HCT116 (cell line): Measurements from ENCODE around the gene TPSD1. TPM values are rescaled to one million over a fixed set of nuclear protein-coding genes. Genes with fewer than 3 reads are reported as not detected.

Experiments used
- ATAC-seq: fragments of 200-7000 bp; cut with Tn5 transposase; 2 replicates; pipeline ENCODE4 v1.9.1; 2020; ENCODE audit warnings: mild to moderate bottlenecking, moderate library complexity
- BruUV-seq: library from RNA; stranded (reverse); fragments of 400-500 nt; replicated peaks from 2 replicates; lab custom pipeline; 2021; lab: Mats Ljungman, UMichigan
- CTCF ChIA-PET: fragments of 300-600 bp; sonication (Branson Sonifier 250); formaldehyde crosslinking; loops from one replicate; lab custom pipeline; 2021; ENCODE audit warnings: antibody characterized with exemption; lab: Charles Lee
- POLR2A ChIA-PET: fragments of 300-600, 350-600 bp; sonication (Branson Sonifier 250); formaldehyde crosslinking; loops from one replicate; lab custom pipeline; 2021; ENCODE audit warnings: antibody characterized with exemption; lab: Charles Lee
- RAD21 ChIA-PET, 2 experiments: fragments of 300-600 bp; sonication (Branson Sonifier 250); formaldehyde crosslinking; loops; one replicate each; lab custom pipeline; 2023; ENCODE audit warnings: low total read pairs in 2 of 2; ENCODE audit not compliant: uncharacterized antibody in 2 of 2, unreplicated experiment in 2 of 2, low non-redundant PET in 1 of 2; lab: Charles Lee
- DNase-seq: peaks from one replicate; pipeline ENCODE4 v3.0.0-alpha.2; 2010; ENCODE audit warnings: low read depth, low spot score
- H2AFZ ChIP-seq: fragments of 200-600 bp; shearing (Covaris generic), sonication (generic); 2 replicates; pipeline ENCODE4 v1.6.1; 2017; ENCODE audit warnings: low read depth, mixed run types, mixed read lengths, antibody characterized with exemption, low read length; ENCODE audit not compliant: poor library complexity, severe bottlenecking
- H3K27ac ChIP-seq: 2 replicates; pipeline ENCODE4 v1.5.1; 2012; ENCODE audit warnings: low read depth, low read length
- H3K27me3 ChIP-seq: fragments of 200-600 bp; sonication (generic); 2 replicates; pipeline ENCODE4 v1.6.1; 2016; ENCODE audit warnings: mixed run types, low read length, mixed read lengths; ENCODE audit not compliant: insufficient read depth
- H3K36me3 ChIP-seq, 2 experiments: fragments of 200-500 bp in 1 of 2; fragments of 200-600 bp in 1 of 2; sonication (Bioruptor generic) in 1 of 2; sonication (generic) in 1 of 2; 2 replicates each; pipeline versions ENCODE4 v1.5.1 to v1.6.1; 2014 to 2016; ENCODE audit warnings: low read length in 2 of 2, inconsistent platforms in 1 of 2, mixed read lengths in 1 of 2, mixed run types in 1 of 2; ENCODE audit not compliant: insufficient read depth in 2 of 2, control insufficient read depth in 1 of 2
- H3K4me1 ChIP-seq, 2 experiments: fragments of 200-600 bp in 1 of 2; sonication (generic) in 1 of 2; 2 replicates each; pipeline versions ENCODE4 v1.5.1 to v1.6.1; 2012 to 2017; ENCODE audit warnings: low read length in 2 of 2, inconsistent platforms in 1 of 2, mild to moderate bottlenecking in 1 of 2, mixed read lengths in 1 of 2, mixed run types in 1 of 2, moderate library complexity in 1 of 2; ENCODE audit not compliant: insufficient read depth in 2 of 2, control insufficient read depth in 1 of 2
- H3K4me2 ChIP-seq: fragments of 200-600 bp; sonication (generic); 2 replicates; pipeline ENCODE4 v1.6.1; 2017; ENCODE audit warnings: mixed run types, low read length, mixed read lengths
- H3K4me3 ChIP-seq, 2 experiments: fragments of 200-600 bp in 1 of 2; sonication (generic) in 1 of 2; replicated peaks in 1 of 2; 2 replicates each; pipeline ENCODE4 v1.5.1; 2011 to 2016; ENCODE audit warnings: low read length in 2 of 2, control low read depth in 1 of 2, low read depth in 1 of 2, mild to moderate bottlenecking in 1 of 2, mixed read lengths in 1 of 2, mixed run types in 1 of 2
- H3K79me2 ChIP-seq: fragments of 200-600 bp; sonication (generic); 2 replicates; pipeline ENCODE4 v1.6.1; 2017; ENCODE audit warnings: mild to moderate bottlenecking, mixed run types, low read length, moderate library complexity, mixed read lengths; ENCODE audit not compliant: insufficient read depth
- H3K9ac ChIP-seq: fragments of 200-600 bp; sonication (generic); 2 replicates; pipeline ENCODE4 v1.6.1; 2016; ENCODE audit warnings: low read length, mixed read lengths
- H3K9me2 ChIP-seq: fragments of 200-600 bp; sonication (generic), shearing (Covaris generic); 2 replicates; pipeline ENCODE4 v1.6.1; 2017; ENCODE audit warnings: mixed run types, mild to moderate bottlenecking, moderate library complexity; ENCODE audit not compliant: insufficient read depth
- H3K9me3 ChIP-seq, 2 experiments: fragments of 200-500 bp in 1 of 2; fragments of 200-600 bp in 1 of 2; sonication (Bioruptor generic) in 1 of 2; sonication (generic) in 1 of 2; 2 replicates each; pipeline ENCODE4 v1.6.1; 2014 to 2017; ENCODE audit warnings: low read length in 2 of 2, mixed read lengths in 2 of 2, inconsistent platforms in 1 of 2, low read depth in 1 of 2, mild to moderate bottlenecking in 1 of 2, mixed run types in 1 of 2, moderate library complexity in 1 of 2; ENCODE audit not compliant: control insufficient read depth in 1 of 2, insufficient read depth in 1 of 2
- H4K20me1 ChIP-seq: fragments of 200-600 bp; sonication (generic), shearing (Covaris generic); 2 replicates; pipeline ENCODE4 v1.6.1; 2017; ENCODE audit warnings: mixed run types, mild to moderate bottlenecking, moderate library complexity; ENCODE audit not compliant: insufficient read depth
- CBX3 ChIP-seq: IDR thresholded peaks from 2 replicates; pipeline ENCODE4 v1.6.1; 2012; ENCODE audit warnings: low read depth
- EGR1 ChIP-seq: IDR thresholded peaks from 2 replicates; pipeline ENCODE4 v1.6.1; 2012; ENCODE audit warnings: low read depth
- EZH2phosphoT487 ChIP-seq: fragments of 200-600 bp; IDR thresholded peaks from 2 replicates; pipeline ENCODE4 v1.6.1; 2018; ENCODE audit warnings: antibody characterized with exemption, borderline replicate concordance
- FOSL1 ChIP-seq: IDR thresholded peaks from 2 replicates; pipeline ENCODE4 v1.6.1; 2012; ENCODE audit warnings: low read depth
- POLR2AphosphoS5 ChIP-seq: IDR thresholded peaks from 2 replicates; pipeline ENCODE4 v1.6.1; 2011; ENCODE audit warnings: mild to moderate bottlenecking, low read depth, low read length, moderate library complexity
- RAD21 ChIP-seq: IDR thresholded peaks from 2 replicates; pipeline ENCODE4 v1.6.1; 2012; ENCODE audit warnings: low read depth, mild to moderate bottlenecking
- SIN3A ChIP-seq: IDR thresholded peaks from 2 replicates; pipeline ENCODE4 v1.6.1; 2012; ENCODE audit warnings: low read depth
- SP1 ChIP-seq: IDR thresholded peaks from 2 replicates; pipeline ENCODE4 v1.6.1; 2012; ENCODE audit warnings: low read depth
- SRF ChIP-seq: IDR thresholded peaks from 2 replicates; pipeline ENCODE4 v1.6.1; 2012; ENCODE audit warnings: low read depth
- ZFX ChIP-seq: fragments of 450-650 bp; IDR thresholded peaks from 2 replicates; pipeline ENCODE4 v1.6.1; 2017
- intact Hi-C: fragments of 100-400 bp; cut with micrococcal nuclease; formaldehyde crosslinking; loops from 2 replicates; pipeline ENCODE4 v1.10.0; 2022
- total RNA-seq: library from RNA; stranded (reverse); gene quantifications from one replicate; pipeline ENCODE4 v1.2.1, GENCODE V29; 2021; ENCODE audit not compliant: unreplicated experiment
- TF ChIP-seq, protein P1 (sequence below): IDR thresholded peaks from 2 replicates; pipeline ENCODE4 v1.6.1; 2012; ENCODE audit warnings: low read depth

TPSD1 gene
- total RNA-seq, 1 experiment from 2014 or later: not detected

DNA sequence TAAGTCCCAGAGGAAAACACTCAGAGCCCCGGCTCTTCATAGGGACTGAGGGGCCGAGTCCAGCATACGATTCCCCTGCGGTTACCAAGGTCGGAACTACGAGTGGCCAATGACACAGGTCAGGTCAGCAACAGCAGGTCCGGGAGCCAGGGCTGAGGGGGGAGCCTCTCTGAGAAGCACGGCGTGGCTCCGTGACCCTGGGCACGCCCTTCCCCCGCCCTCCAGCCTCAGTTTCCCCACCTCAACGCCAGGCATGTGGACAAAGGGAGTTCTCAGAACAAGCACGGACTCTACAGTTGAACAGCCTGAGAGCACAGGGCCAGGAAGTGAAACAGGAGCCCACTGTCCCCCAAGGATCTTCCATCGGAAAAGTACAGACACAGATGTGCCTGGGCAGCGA, 25.6 kb downstream of the TPSD1 start:
- ATAC-seq (no peak), DNase-seq (no peak)
- no peaks in the 10 kb centered on the region for H3K9me2 ChIP-seq
- H3K9ac ChIP-seq: no peak overlapping the region
- H3K9me3 ChIP-seq: no peaks in the 10 kb centered on the region
- H4K20me1 ChIP-seq: no peaks in the 10 kb centered on the region
- H3K27me3 ChIP-seq: no peaks in the 10 kb centered on the region
- CTCF ChIA-PET: no interaction called here
- no peaks in the 10 kb centered on the region for H3K79me2 ChIP-seq
- no peak overlapping the region for H3K4me2 ChIP-seq
- H3K36me3 ChIP-seq: no peaks in the 10 kb centered on the region
- RAD21 ChIA-PET: no interaction called here
- intact Hi-C loops: no loop called here
- H3K27ac ChIP-seq: no peak overlapping the region
- POLR2A ChIA-PET: no interaction called here
- H2AFZ ChIP-seq: no peak overlapping the region
- BruUV-seq: no TSS peak
- peaks cover 0 to 10% of the 10 kb centered on the region in 2 experiments; a peak in 1 of 4 replicates for H3K4me1 ChIP-seq
- no peak overlapping the region for H3K4me3 ChIP-seq
- no peak for TF ChIP-seq ZFX
- TF ChIP-seq EGR1: no peak
- no peak for TF ChIP-seq SIN3A
- no peak for TF ChIP-seq SRF
- no peak for TF ChIP-seq RAD21
- no peak for TF ChIP-seq POLR2AphosphoS5
- TF ChIP-seq FOSL1: no peak
- TF ChIP-seq SP1: no peak
- TF ChIP-seq, protein P1, sequence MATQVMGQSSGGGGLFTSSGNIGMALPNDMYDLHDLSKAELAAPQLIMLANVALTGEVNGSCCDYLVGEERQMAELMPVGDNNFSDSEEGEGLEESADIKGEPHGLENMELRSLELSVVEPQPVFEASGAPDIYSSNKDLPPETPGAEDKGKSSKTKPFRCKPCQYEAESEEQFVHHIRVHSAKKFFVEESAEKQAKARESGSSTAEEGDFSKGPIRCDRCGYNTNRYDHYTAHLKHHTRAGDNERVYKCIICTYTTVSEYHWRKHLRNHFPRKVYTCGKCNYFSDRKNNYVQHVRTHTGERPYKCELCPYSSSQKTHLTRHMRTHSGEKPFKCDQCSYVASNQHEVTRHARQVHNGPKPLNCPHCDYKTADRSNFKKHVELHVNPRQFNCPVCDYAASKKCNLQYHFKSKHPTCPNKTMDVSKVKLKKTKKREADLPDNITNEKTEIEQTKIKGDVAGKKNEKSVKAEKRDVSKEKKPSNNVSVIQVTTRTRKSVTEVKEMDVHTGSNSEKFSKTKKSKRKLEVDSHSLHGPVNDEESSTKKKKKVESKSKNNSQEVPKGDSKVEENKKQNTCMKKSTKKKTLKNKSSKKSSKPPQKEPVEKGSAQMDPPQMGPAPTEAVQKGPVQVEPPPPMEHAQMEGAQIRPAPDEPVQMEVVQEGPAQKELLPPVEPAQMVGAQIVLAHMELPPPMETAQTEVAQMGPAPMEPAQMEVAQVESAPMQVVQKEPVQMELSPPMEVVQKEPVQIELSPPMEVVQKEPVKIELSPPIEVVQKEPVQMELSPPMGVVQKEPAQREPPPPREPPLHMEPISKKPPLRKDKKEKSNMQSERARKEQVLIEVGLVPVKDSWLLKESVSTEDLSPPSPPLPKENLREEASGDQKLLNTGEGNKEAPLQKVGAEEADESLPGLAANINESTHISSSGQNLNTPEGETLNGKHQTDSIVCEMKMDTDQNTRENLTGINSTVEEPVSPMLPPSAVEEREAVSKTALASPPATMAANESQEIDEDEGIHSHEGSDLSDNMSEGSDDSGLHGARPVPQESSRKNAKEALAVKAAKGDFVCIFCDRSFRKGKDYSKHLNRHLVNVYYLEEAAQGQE: no peak
- TF ChIP-seq EZH2phosphoT487: no peak
- no peak for TF ChIP-seq CBX3
